Mucosa of gallbladder (tissue), 1 donor: ENCODE data around the gene NTMT2. TPM values are rescaled to one million over a fixed set of nuclear protein-coding genes. Genes with fewer than 3 reads are reported as not detected.

ENCODE experiments used
- DNase-seq: peaks from one replicate; pipeline ENCODE4 v3.0.0-alpha.2; 2020; ENCODE audit warnings: low spot score
- total RNA-seq: library from RNA; stranded (reverse); gene quantifications from one replicate; pipeline ENCODE4 v1.2.1, GENCODE V29; 2021
- donor health status: DM: no; HTN: no; CAD: no.

The NTMT2 gene
- total RNA-seq, 1 donor from 2014 or later, result not detected

- no peak for DNase-seq
These were observed 59.5 kb downstream of the NTMT2 start for GRCh38 chr1:170205301-170205700.

- no peak for DNase-seq
These were observed 63.4 kb downstream of the NTMT2 start for GRCh38 chr1:170209125-170209524.

GRCh38 chr1:170210142-170210541, 64.4 kb downstream of the NTMT2 start:
- no peak for DNase-seq

GRCh38 chr1:170213596-170213995, 67.8 kb downstream of the NTMT2 start:
- no peak for DNase-seq

- no peak for DNase-seq
These were observed 68.6 kb downstream of the NTMT2 start for GRCh38 chr1:170214117-170215032.

- DNase-seq, result peak; percentile 15
These were observed 69.5 kb downstream of the NTMT2 start for GRCh38 chr1:170215072-170215885.

- no peak for DNase-seq
These were observed 71.9 kb downstream of the NTMT2 start for GRCh38 chr1:170217517-170218256.

GRCh38 chr1:170218257-170218650, 72.5 kb downstream of the NTMT2 start:
- DNase-seq, result no peak

Other genes with a start within 250 kb of the NTMT2 start
- 29.5 TPM for gene KIFAP3, start 71.3 kb upstream of the NTMT2 start, total RNA-seq